HepG2 (cell line): ENCODE measurements around the gene MAFB. TPM values are rescaled to one million over a fixed set of nuclear protein-coding genes. Genes with fewer than 3 reads are reported as not detected.
A peak's percentile ranks its signal among the peaks of the same experiment; 100 is the strongest.

Experiments used
- ATF5 ChIP-seq: sonication (generic); formaldehyde crosslinking; IDR thresholded peaks from 2 replicates; pipeline ENCODE4 v1.4.0; 2020; ENCODE audit warnings: mild to moderate bottlenecking, low read depth, missing genetic modification reagents
- BRD4 ChIP-seq: sonication (generic); formaldehyde crosslinking; IDR thresholded peaks from 2 replicates; pipeline ENCODE4 v1.4.0; 2020; ENCODE audit warnings: missing genetic modification reagents
- CBX5 ChIP-seq: sonication (generic); formaldehyde crosslinking; IDR thresholded peaks from 2 replicates; pipeline ENCODE4 v1.4.0; 2020; ENCODE audit warnings: missing genetic modification reagents, borderline replicate concordance
- EZH2 ChIP-seq: conservative IDR thresholded peaks from 2 replicates; pipeline ENCODE4 v1.6.1; 2012; ENCODE audit warnings: mild to moderate bottlenecking, low read depth, low read length, moderate library complexity
- HDAC2 ChIP-seq: sonication (generic); formaldehyde crosslinking; IDR thresholded peaks from 2 replicates; pipeline ENCODE4 v1.4.0; 2020; ENCODE audit warnings: missing genetic modification reagents
- HMGA1 ChIP-seq: sonication (generic); formaldehyde crosslinking; conservative IDR thresholded peaks from 2 replicates; pipeline ENCODE4 v1.4.0; 2020; ENCODE audit warnings: missing genetic modification reagents
- HOXA7 ChIP-seq: sonication (generic); formaldehyde crosslinking; IDR thresholded peaks from 2 replicates; pipeline ENCODE4 v1.8.1; 2022; ENCODE audit warnings: mild to moderate bottlenecking, missing genetic modification reagents, moderate library complexity
- MAF1 ChIP-seq: sonication (generic); formaldehyde crosslinking; IDR thresholded peaks from 2 replicates; pipeline ENCODE4 v1.5.0; 2020; ENCODE audit warnings: missing genetic modification reagents, borderline replicate concordance
- MTERF4 ChIP-seq: sonication (generic); formaldehyde crosslinking; IDR thresholded peaks from 2 replicates; pipeline ENCODE4 v1.8.0; 2023; ENCODE audit warnings: mild to moderate bottlenecking, missing genetic modification reagents
- NFYB ChIP-seq: sonication (generic); formaldehyde crosslinking; IDR thresholded peaks from 2 replicates; pipeline ENCODE4 v1.4.0; 2020; ENCODE audit warnings: missing genetic modification reagents
- RAD21 ChIP-seq: fragments of 450-650 bp; formaldehyde crosslinking; IDR thresholded peaks from 2 replicates; pipeline ENCODE4 v1.5.0; 2020; ENCODE audit warnings: mild to moderate bottlenecking
- RFX3 ChIP-seq: IDR thresholded peaks from 2 replicates; pipeline ENCODE4 v1.6.1; 2016; ENCODE audit warnings: missing biosample characterization, missing genetic modification reagents
- ZFP90 ChIP-seq: sonication (generic); formaldehyde crosslinking; IDR thresholded peaks from 2 replicates; pipeline ENCODE4 v1.8.0; 2022; ENCODE audit warnings: missing genetic modification reagents, mild to moderate bottlenecking, inconsistent platforms, borderline replicate concordance
- ZNF207 ChIP-seq: fragments of 450-650 bp; IDR thresholded peaks from 2 replicates; pipeline ENCODE4 v1.6.1; 2016; ENCODE audit warnings: antibody characterized with exemption, borderline replicate concordance
- ZNF333 ChIP-seq: sonication (generic); formaldehyde crosslinking; IDR thresholded peaks from 2 replicates; pipeline ENCODE4 v1.4.0; 2020; ENCODE audit warnings: mild to moderate bottlenecking, missing genetic modification reagents, borderline replicate concordance
- ZNF512 ChIP-seq: sonication (generic); formaldehyde crosslinking; IDR thresholded peaks from 2 replicates; pipeline ENCODE4 v1.4.0; 2020; ENCODE audit warnings: mild to moderate bottlenecking, missing genetic modification reagents
- ZNF530 ChIP-seq: sonication (generic); formaldehyde crosslinking; IDR thresholded peaks from 2 replicates; pipeline ENCODE4 v1.5.0; 2020; ENCODE audit warnings: low read depth, mild to moderate bottlenecking, missing genetic modification reagents
- ZNF570 ChIP-seq: sonication (generic); formaldehyde crosslinking; IDR thresholded peaks from 2 replicates; pipeline ENCODE4 v1.4.0; 2020; ENCODE audit warnings: mild to moderate bottlenecking, missing genetic modification reagents, borderline replicate concordance
- ZNF607 ChIP-seq: sonication (generic); formaldehyde crosslinking; IDR thresholded peaks from 2 replicates; pipeline ENCODE4 v1.5.1; 2020; ENCODE audit warnings: missing genetic modification reagents, mild to moderate bottlenecking, borderline replicate concordance
- ZXDC ChIP-seq: sonication (generic); formaldehyde crosslinking; IDR thresholded peaks from 2 replicates; pipeline ENCODE4 v1.5.0; 2020; ENCODE audit warnings: mild to moderate bottlenecking, missing genetic modification reagents
- polyA plus RNA-seq, 8 experiments: library from polyadenylated mRNA; depleted of rRNA in 3 of 8; stranded (reverse) in 7 of 8; unstranded in 1 of 8; fragments of >200 nt; fragmentation: Illumina TruSeq in 4 of 8; extraction: Trizol in 4 of 8; gene quantifications; 2 replicates each; pipeline versions ENCODE4 v1.2.1 to v1.2.3, GENCODE V29; 2011 to 2016; ENCODE audit warnings: low read depth in 4 of 8, missing spikeins in 1 of 8, mixed read lengths in 1 of 8; ENCODE audit not compliant: insufficient read depth in 1 of 8
- total RNA-seq, 5 experiments: library from RNA; depleted of rRNA; stranded (reverse); fragments of >200 nt; fragmentation: Illumina TruSeq; extraction: Trizol; gene quantifications; 2 replicates each; pipeline ENCODE4 v1.2.3, GENCODE V29; 2016; ENCODE audit warnings: low read depth in 1 of 5

Gene MAFB
- total and polyA plus RNA-seq, 2 of the 13 experiments (the other 11 are each of a cell fraction or from before 2014, with no cell fraction given): 0.08 to 0.11 TPM

- TF ChIP-seq HDAC2 (no peak), NFYB (CRISPR knock-in tag) (peak; percentile 59), EZH2 (no peak; the same call in 1 of the 2 replicates), ZFP90 (no peak), ZNF530 (no peak), ZNF333 (CRISPR knock-in tag) (0 out of 2 replicates have a peak, but pooled peaks have one; percentile 29), CBX5 (no peak), ATF5 (CRISPR knock-in tag) (no peak; the same call in 1 of the 2 replicates), ZNF207 (no peak), HMGA1 (no peak), ZNF607 (no peak; the same call in 1 of the 2 replicates), MAF1 (no peak), RFX3 (no peak), ZNF512 (CRISPR knock-in tag) (no peak), MTERF4 (CRISPR knock-in tag) (no peak), RAD21 (CRISPR knock-in tag) (no peak), ZXDC (CRISPR knock-in tag) (no peak), ZNF570 (CRISPR knock-in tag) (0 out of 2 replicates have a peak, but pooled peaks have one; percentile 23), HOXA7 (CRISPR knock-in tag) (no peak), BRD4 (CRISPR knock-in tag) (peak; percentile 30; the same call in 1 of the 2 replicates)
Measured at GRCh38 chr20:40689100-40689942, at the start of gene MAFB (continued).
